CD14-positive monocyte (primary cell): ENCODE results near the gene AFF2. TPM values are rescaled to one million over a fixed set of nuclear protein-coding genes. Genes with fewer than 3 reads are reported as not detected.

ENCODE experiments used
- DNase-seq, 3 donors: peaks; one replicate each; pipeline ENCODE4 v3.0.0-alpha.2; 2011 to 2022
- H2AFZ ChIP-seq: 2 replicates; pipeline ENCODE4 v1.6.0; 2012; ENCODE audit warnings: mild to moderate bottlenecking, low read depth, low read length, inconsistent platforms; ENCODE audit not compliant: insufficient read depth, poor library complexity, severe bottlenecking
- H3K27ac ChIP-seq, 2 donors: 1 replicate in 1 of 2; 2 replicates in 1 of 2; pipeline ENCODE4 v1.5.1; 2012 to 2013; ENCODE audit warnings: low read length in 2 of 2, control low read depth in 1 of 2, inconsistent platforms in 1 of 2, low read depth in 1 of 2, mild to moderate bottlenecking in 1 of 2
- H3K27me3 ChIP-seq, 2 donors: one replicate each; pipeline versions ENCODE4 v1.6.0 to v1.6.1; 2011 to 2013; ENCODE audit warnings: low read length in 2 of 2; ENCODE audit not compliant: control insufficient read depth in 2 of 2, insufficient read depth in 2 of 2
- H3K36me3 ChIP-seq, 2 donors: replicated peaks in 1 of 2; 1 replicate in 1 of 2; 2 replicates in 1 of 2; pipeline versions ENCODE4 v1.5.1 to v1.6.1; 2012 to 2013; ENCODE audit warnings: low read length in 2 of 2, control low read depth in 1 of 2, inconsistent platforms in 1 of 2, mild to moderate bottlenecking in 1 of 2; ENCODE audit not compliant: insufficient read depth in 2 of 2, control insufficient read depth in 1 of 2
- H3K4me1 ChIP-seq, 2 donors: 1 replicate in 1 of 2; 2 replicates in 1 of 2; pipeline versions ENCODE4 v1.5.1 to v1.6.1; 2012 to 2013; ENCODE audit warnings: low read length in 2 of 2, control low read depth in 1 of 2, inconsistent platforms in 1 of 2, mild to moderate bottlenecking in 1 of 2, moderate library complexity in 1 of 2; ENCODE audit not compliant: insufficient read depth in 2 of 2, control insufficient read depth in 1 of 2
- H3K4me2 ChIP-seq: replicated peaks from 2 replicates; pipeline ENCODE3; 2012; ENCODE audit warnings: low read length, moderate library complexity, mild to moderate bottlenecking; ENCODE audit not compliant: poor library complexity, severe bottlenecking; ENCODE audit errors: extremely low read depth
- H3K4me3 ChIP-seq, 3 experiments: fragments of 200-600 bp in 1 of 3; sonication (generic) in 1 of 3; replicated peaks in 1 of 3; 1 replicate in 2 of 3; 2 replicates in 1 of 3; pipeline ENCODE4 v1.5.1; 2011 to 2013; ENCODE audit warnings: low read length in 3 of 3, mild to moderate bottlenecking in 3 of 3, control low read depth in 2 of 3, low read depth in 2 of 3, inconsistent platforms in 1 of 3, moderate library complexity in 1 of 3
- H3K79me2 ChIP-seq: 2 replicates; pipeline ENCODE4 v1.6.0; 2012; ENCODE audit warnings: mild to moderate bottlenecking, control low read depth, inconsistent platforms, low read length, moderate library complexity; ENCODE audit not compliant: insufficient read depth
- H3K9ac ChIP-seq: 2 replicates; pipeline ENCODE4 v1.6.0; 2017; ENCODE audit warnings: low read length, mild to moderate bottlenecking; ENCODE audit not compliant: insufficient read depth, poor library complexity, severe bottlenecking
- H3K9me3 ChIP-seq, 2 donors: replicated peaks in 1 of 2; 1 replicate in 1 of 2; 2 replicates in 1 of 2; pipeline versions ENCODE4 v1.5.1 to v1.6.1; 2012 to 2013; ENCODE audit warnings: low read length in 2 of 2, control low read depth in 1 of 2; ENCODE audit not compliant: control insufficient read depth in 1 of 2, insufficient read depth in 1 of 2
- H4K20me1 ChIP-seq: 2 replicates; pipeline ENCODE4 v1.6.0; 2012; ENCODE audit warnings: mild to moderate bottlenecking, low read length, control low read depth, moderate library complexity; ENCODE audit not compliant: insufficient read depth
- H3K27ac Mint-ChIP-seq, 7 donors: one replicate each; pipeline ENCODE4 v1.8.0; 2020; ENCODE audit warnings: mild to moderate bottlenecking in 7 of 7, mixed read lengths in 7 of 7, moderate library complexity in 6 of 7, inconsistent platforms in 2 of 7
- H3K27me3 Mint-ChIP-seq, 3 donors: one replicate each; pipeline ENCODE4 v1.8.0; 2021 to 2022; ENCODE audit warnings: low read depth in 3 of 3, mild to moderate bottlenecking in 3 of 3, mixed read lengths in 3 of 3, moderate library complexity in 3 of 3, inconsistent platforms in 1 of 3
- H3K36me3 Mint-ChIP-seq, 2 donors: one replicate each; pipeline ENCODE4 v1.8.0; 2020; ENCODE audit warnings: mixed read lengths in 2 of 2, inconsistent platforms in 1 of 2, mild to moderate bottlenecking in 1 of 2
- H3K4me1 Mint-ChIP-seq: one replicate; pipeline ENCODE4 v1.8.0; 2020; ENCODE audit warnings: mild to moderate bottlenecking, mixed read lengths
- H3K4me3 Mint-ChIP-seq, 2 donors: one replicate each; pipeline ENCODE4 v1.8.0; 2020; ENCODE audit warnings: mild to moderate bottlenecking in 2 of 2, mixed read lengths in 2 of 2, moderate library complexity in 1 of 2
- H3K9me3 Mint-ChIP-seq, 7 donors: one replicate each; pipeline ENCODE4 v1.8.0; 2020 to 2022; ENCODE audit warnings: mixed read lengths in 7 of 7, mild to moderate bottlenecking in 6 of 7, moderate library complexity in 6 of 7, inconsistent platforms in 2 of 7
- WGBS: methylation state at CpG from one replicate; pipeline ENCODE4 v1.1.5; 2013; ENCODE audit warnings: missing lambda C conversion rate; ENCODE audit not compliant: insufficient coverage; 5-methylcytosine and 5-hydroxymethylcytosine counted together
- intact Hi-C, 2 donors: fragments of 100-400 bp; cut with micrococcal nuclease; formaldehyde crosslinking; loops; one replicate each; pipeline versions ENCODE4 v1.15.0 to v1.15.1; 2023
- polyA plus RNA-seq, 3 donors: library from polyadenylated mRNA; depleted of rRNA in 1 of 3; unstranded in 2 of 3; stranded (reverse) in 1 of 3; fragments of 300-500 nt in 2 of 3; fragments of >200 nt in 1 of 3; fragmentation: Illumina TruSeq in 2 of 3; gene quantifications; 1 replicate in 2 of 3; 2 replicates in 1 of 3; pipeline ENCODE4 v1.2.3, GENCODE V29; 2012 to 2021
- TF ChIP-seq, protein P1 (sequence below): fragments of 200-600 bp; IDR thresholded peaks from one replicate; pipeline ENCODE4 v1.8.0; 2022; ENCODE audit warnings: antibody characterized with exemption, mild to moderate bottlenecking

AFF2 gene
- polyA plus RNA-seq, 3 donors = 0.07 to 1.1 (median 0.70) TPM

DNA sequence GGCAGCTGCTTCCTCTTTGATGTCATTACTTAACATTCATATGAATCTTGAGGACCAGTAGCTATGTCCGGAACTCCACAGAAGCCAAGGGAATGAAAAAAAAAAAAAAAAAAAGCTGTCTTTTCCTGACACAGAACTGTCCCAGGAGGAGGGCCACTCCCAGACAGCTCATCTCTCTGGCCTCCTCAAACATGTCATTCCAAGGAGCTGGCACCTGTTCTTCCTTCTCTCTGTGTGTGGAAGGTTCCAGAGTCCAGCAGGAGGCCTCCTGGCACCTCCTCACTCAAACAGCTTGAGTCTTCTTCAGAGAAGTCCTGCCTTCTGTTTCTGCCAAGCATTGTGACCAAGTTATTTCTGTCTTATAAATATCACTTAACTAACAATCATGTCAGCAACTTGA, 458.5 kb downstream of the AFF2 start:
- Histone ChIP-seq H3K36me3 (peaks cover 0 to 3% of the 10 kb centered on the region in 2 donors), H3K9me3 (no peaks in the 10 kb centered on the region), H3K9ac (no peak overlapping the region), H4K20me1 (no peaks in the 10 kb centered on the region), H2AFZ (no peak overlapping the region), H3K27ac (no peak overlapping the region), H3K79me2 (no peaks in the 10 kb centered on the region), H3K4me1 (no peaks in the 10 kb centered on the region), H3K4me2 (no peak overlapping the region), H3K27me3 (no peaks in the 10 kb centered on the region), H3K4me3 (no peak overlapping the region)
- intact Hi-C loops = no loop called here
- Mint-ChIP-seq H3K4me1 (no peaks in the 10 kb centered on the region), H3K9me3 (no peaks in the 10 kb centered on the region), H3K27me3 (no peaks in the 10 kb centered on the region), H3K4me3 (no peak overlapping the region), H3K36me3 (peaks cover 0 to 19% of the 10 kb centered on the region in 2 donors), H3K27ac (no peak overlapping the region)
- DNase-seq = no peak
- TF ChIP-seq, protein P1, sequence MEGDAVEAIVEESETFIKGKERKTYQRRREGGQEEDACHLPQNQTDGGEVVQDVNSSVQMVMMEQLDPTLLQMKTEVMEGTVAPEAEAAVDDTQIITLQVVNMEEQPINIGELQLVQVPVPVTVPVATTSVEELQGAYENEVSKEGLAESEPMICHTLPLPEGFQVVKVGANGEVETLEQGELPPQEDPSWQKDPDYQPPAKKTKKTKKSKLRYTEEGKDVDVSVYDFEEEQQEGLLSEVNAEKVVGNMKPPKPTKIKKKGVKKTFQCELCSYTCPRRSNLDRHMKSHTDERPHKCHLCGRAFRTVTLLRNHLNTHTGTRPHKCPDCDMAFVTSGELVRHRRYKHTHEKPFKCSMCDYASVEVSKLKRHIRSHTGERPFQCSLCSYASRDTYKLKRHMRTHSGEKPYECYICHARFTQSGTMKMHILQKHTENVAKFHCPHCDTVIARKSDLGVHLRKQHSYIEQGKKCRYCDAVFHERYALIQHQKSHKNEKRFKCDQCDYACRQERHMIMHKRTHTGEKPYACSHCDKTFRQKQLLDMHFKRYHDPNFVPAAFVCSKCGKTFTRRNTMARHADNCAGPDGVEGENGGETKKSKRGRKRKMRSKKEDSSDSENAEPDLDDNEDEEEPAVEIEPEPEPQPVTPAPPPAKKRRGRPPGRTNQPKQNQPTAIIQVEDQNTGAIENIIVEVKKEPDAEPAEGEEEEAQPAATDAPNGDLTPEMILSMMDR = no peak
- WGBS = 100% methylated on average over 1 of the region's 1 CpG

DNA sequence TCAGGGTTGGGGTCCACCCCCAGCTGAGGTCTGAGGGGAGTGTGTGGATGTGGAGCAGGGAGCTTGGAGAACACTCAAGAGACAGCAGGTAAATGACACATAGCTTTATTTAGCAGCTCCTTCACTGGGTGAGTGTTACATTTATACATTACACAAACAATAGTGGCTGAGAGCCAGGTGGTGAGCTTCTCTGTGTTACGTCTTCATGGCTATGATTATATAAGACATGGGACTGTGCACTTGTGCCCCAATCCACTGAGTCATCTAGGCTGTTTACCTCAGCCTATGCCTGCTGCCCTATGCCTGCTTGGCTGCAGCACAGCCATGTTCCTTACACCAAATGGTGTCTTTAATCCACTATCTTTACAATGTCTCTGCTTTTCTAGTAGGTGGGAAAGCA, 459.6 kb downstream of the AFF2 start:
- Histone ChIP-seq H3K79me2 (no peaks in the 10 kb centered on the region), H3K36me3 (peaks cover 0 to 3% of the 10 kb centered on the region in 2 donors), H3K4me1 (no peaks in the 10 kb centered on the region), H3K9ac (no peak overlapping the region), H3K27me3 (no peaks in the 10 kb centered on the region), H3K4me3 (no peak overlapping the region), H4K20me1 (no peaks in the 10 kb centered on the region), H3K9me3 (no peaks in the 10 kb centered on the region), H3K4me2 (no peak overlapping the region), H3K27ac (no peak overlapping the region), H2AFZ (no peak overlapping the region)
- H3K27ac Mint-ChIP-seq = no peak overlapping the region
- no peaks in the 10 kb centered on the region for H3K9me3 Mint-ChIP-seq
- peaks cover 0 to 19% of the 10 kb centered on the region in 2 donors for H3K36me3 Mint-ChIP-seq
- H3K4me1 Mint-ChIP-seq = no peaks in the 10 kb centered on the region
- intact Hi-C loops = no loop called here
- H3K4me3 Mint-ChIP-seq = no peak overlapping the region
- DNase-seq = no peak
- no peaks in the 10 kb centered on the region for H3K27me3 Mint-ChIP-seq
- no CpG with 5 or more reads among the region's 1 CpG for WGBS
- TF ChIP-seq, protein P1 = no peak
